ACC112 (cell line): ENCODE results near the gene EDN1.

Source experiments
- H2AFZ ChIP-seq: fragments of 200-600 bp; sonication (generic); one replicate; pipeline ENCODE4 v1.6.0; 2017; ENCODE audit warnings: antibody characterized with exemption, low read length; ENCODE audit not compliant: unreplicated experiment
- H3K27ac ChIP-seq: fragments of 200-600 bp; sonication (generic); 2 replicates; pipeline ENCODE4 v1.5.1; 2014; ENCODE audit warnings: low read depth, mild to moderate bottlenecking, antibody characterized with exemption, low read length, moderate library complexity
- H3K27me3 ChIP-seq: fragments of 200-600 bp; sonication (generic); 2 replicates; pipeline ENCODE4 v1.6.1; 2014; ENCODE audit warnings: mild to moderate bottlenecking, antibody characterized with exemption, low read length, moderate library complexity, mixed read lengths; ENCODE audit not compliant: insufficient read depth
- H3K36me3 ChIP-seq: fragments of 200-600 bp; sonication (generic); 2 replicates; pipeline ENCODE4 v1.6.1; 2016; ENCODE audit warnings: mild to moderate bottlenecking, antibody characterized with exemption, low read length, moderate library complexity, mixed read lengths; ENCODE audit not compliant: insufficient read depth
- H3K4me1 ChIP-seq: fragments of 200-600 bp; sonication (generic); one replicate; pipeline ENCODE4 v1.6.1; 2016; ENCODE audit warnings: low read length, mixed read lengths; ENCODE audit not compliant: insufficient read depth, unreplicated experiment, control insufficient read depth
- H3K4me3 ChIP-seq: fragments of 200-600 bp; sonication (generic); 2 replicates; pipeline ENCODE4 v1.5.1; 2014; ENCODE audit warnings: mild to moderate bottlenecking, low read depth, low read length
- H3K79me2 ChIP-seq: fragments of 200-600 bp; sonication (generic); one replicate; pipeline ENCODE4 v1.6.0; 2016; ENCODE audit warnings: low read length; ENCODE audit not compliant: control insufficient read depth, unreplicated experiment, insufficient read depth

The EDN1 gene

DNA sequence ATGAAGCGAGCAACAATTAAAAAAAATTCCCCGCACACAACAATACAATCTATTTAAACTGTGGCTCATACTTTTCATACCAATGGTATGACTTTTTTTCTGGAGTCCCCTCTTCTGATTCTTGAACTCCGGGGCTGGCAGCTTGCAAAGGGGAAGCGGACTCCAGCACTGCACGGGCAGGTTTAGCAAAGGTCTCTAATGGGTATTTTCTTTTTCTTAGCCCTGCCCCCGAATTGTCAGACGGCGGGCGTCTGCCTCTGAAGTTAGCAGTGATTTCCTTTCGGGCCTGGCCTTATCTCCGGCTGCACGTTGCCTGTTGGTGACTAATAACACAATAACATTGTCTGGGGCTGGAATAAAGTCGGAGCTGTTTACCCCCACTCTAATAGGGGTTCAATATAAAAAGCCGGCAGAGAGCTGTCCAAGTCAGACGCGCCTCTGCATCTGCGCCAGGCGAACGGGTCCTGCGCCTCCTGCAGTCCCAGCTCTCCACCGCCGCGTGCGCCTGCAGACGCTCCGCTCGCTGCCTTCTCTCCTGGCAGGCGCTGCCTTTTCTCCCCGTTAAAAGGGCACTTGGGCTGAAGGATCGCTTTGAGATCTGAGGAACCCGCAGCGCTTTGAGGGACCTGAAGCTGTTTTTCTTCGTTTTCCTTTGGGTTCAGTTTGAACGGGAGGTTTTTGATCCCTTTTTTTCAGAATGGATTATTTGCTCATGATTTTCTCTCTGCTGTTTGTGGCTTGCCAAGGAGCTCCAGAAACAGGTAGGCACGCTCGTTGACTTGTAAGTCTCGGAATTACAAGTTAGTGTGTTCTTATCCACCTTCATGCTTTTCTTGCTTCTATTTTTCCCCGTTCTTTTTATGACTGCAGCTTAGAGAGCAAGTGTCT lies at the start of gene EDN1:
TSS of gene EDN1 (plus strand) at position 429 of the 888 bp plus-strand sequence. CDS start at position 698, 269 bp downstream.
- no peaks in the 10 kb centered on the region for H3K27me3 ChIP-seq
- H3K36me3 ChIP-seq: no peaks in the 10 kb centered on the region
- peak within 1 kb of the TSS; percentile 71 for H3K4me3 ChIP-seq
- H2AFZ ChIP-seq: peak within 1 kb of the TSS; percentile 58
- H3K79me2 ChIP-seq: peaks cover 17% of the 10 kb centered on the region
- peaks cover 37% of the 10 kb centered on the region for H3K4me1 ChIP-seq
- peak within 1 kb of the TSS; percentile 47 for H3K27ac ChIP-seq

DNA sequence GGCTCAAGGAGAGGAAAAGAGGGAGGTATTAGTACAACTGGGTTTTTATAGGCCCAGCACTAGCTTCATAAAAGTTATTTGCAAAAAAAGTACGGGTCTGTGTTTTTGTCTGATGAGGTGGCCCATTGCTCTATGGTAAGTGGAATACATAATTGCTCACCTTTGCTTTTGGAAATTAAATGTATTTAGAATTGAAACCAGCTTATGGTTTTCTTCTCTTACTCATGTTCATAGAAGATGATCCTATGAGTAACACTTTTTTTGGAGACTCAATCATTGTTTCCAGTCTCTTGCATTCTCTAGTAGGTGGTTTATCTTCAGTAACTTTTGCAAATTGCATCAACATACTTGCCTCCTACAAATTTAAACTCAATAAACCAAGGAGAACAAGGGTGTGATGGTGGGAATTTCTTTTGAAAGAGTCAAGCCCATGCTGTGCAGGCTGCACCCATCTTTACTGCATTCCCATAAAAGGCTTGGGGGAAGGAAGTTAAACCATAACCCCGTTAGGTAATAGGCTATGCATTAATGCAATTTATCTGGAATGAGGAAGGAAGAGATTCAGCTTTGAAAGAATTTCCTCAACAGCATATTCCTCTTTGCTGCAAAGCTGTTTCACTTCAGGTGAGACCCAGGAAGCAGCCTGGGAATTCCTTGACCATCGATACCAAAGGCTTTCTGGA lies 48.5 kb upstream of the EDN1 start:
- no peak overlapping the region for H3K4me3 ChIP-seq
- no peaks in the 10 kb centered on the region for H3K27me3 ChIP-seq
- no peak overlapping the region for H3K27ac ChIP-seq
- no peaks in the 10 kb centered on the region for H3K79me2 ChIP-seq
- peaks cover 11% of the 10 kb centered on the region for H3K4me1 ChIP-seq
- no peaks in the 10 kb centered on the region for H3K36me3 ChIP-seq
- no peak overlapping the region for H2AFZ ChIP-seq

DNA sequence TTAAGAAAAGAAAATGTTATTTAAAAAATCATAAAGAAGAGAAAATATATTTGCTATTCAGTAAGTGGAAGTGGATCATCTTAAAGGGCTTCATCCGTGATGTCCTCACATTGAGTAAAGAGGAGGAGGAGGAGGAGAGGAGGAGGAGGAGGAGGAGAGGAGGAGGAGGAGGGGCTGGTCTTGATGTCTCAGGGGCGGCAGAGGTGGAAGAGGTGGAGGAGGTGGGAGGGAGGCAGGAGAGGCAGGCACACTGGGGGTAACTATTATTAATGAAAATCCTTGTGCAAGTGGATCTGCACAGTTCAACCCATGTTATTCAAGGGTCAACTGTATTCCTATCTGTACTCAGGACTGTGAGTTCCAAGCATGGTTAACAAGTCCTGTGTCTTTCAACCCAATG lies 47.0 kb upstream of the EDN1 start:
- H2AFZ ChIP-seq: no peak overlapping the region
- peaks cover 11% of the 10 kb centered on the region for H3K4me1 ChIP-seq
- no peaks in the 10 kb centered on the region for H3K36me3 ChIP-seq
- no peaks in the 10 kb centered on the region for H3K79me2 ChIP-seq
- H3K27me3 ChIP-seq: no peaks in the 10 kb centered on the region
- H3K27ac ChIP-seq: no peak overlapping the region
- H3K4me3 ChIP-seq: no peak overlapping the region

DNA sequence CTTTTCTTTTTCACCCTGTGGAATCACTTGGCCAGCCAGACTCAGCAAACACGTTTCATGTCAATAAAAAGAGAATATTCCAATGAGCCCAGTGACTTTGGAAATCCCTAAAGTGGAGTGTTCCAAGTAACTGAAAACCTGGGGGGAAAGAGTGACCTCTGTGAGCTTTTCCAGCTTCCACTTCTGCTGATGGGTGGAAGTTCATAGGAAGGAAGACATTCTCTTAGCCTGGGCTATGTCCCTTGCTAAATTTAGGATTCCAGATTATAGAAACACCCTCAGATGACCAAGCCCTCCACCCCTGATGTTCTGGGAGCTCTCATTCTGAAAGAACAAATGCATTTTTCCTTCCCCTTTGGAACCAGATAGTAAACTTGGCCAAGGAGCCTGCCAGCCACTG lies 44.8 kb upstream of the EDN1 start:
- H2AFZ ChIP-seq: no peak overlapping the region
- H3K4me1 ChIP-seq: peaks cover 11% of the 10 kb centered on the region
- no peak overlapping the region for H3K27ac ChIP-seq
- H3K4me3 ChIP-seq: no peak overlapping the region
- H3K27me3 ChIP-seq: no peaks in the 10 kb centered on the region
- no peaks in the 10 kb centered on the region for H3K36me3 ChIP-seq
- H3K79me2 ChIP-seq: no peaks in the 10 kb centered on the region

DNA sequence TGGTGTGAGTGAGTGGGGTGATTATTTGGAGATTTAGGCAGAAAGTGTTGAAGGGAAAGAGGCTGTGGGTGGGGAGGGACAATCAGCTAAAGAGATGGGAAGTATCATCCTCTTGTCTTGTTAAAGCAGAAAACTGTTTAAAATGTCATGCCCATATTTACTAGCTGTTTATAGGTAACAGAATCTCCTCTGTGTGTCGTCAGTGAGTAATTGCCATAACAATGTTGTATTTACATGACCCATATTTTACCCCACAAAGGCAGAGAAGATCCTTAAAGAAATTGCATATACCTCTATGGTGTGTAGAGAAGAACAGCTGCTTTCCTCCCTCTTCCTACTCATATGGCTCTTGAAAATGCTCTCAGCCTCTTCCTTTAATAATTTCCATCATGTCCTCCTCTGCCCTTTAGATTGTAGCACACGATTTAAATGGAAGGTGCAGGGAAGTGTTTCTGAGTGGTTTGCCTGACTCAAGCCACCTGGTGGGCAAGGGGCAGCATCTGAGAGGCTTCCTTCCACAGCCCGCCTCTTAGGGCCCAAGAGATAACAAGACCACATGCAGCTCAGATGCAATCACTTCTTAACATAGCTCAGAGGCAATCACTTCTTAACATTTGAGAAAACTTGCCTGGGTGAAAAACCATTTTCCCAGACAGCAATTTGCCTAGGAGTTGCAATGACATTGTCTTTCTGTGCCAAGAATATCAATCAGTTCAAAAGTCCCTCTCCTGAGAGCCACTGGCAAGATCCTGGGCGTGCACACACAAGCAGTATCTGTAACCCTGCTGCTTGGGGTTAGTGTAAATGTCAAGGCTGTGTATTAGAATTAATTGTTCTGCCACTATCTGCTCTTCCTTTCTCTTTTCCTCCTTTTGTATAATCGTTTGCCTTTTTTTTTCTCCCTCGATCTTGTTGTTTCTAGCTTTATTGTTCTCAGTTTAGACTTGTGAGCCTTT lies 44.1 kb upstream of the EDN1 start:
- H3K4me3 ChIP-seq: no peak overlapping the region
- no peak overlapping the region for H3K27ac ChIP-seq
- no peaks in the 10 kb centered on the region for H3K79me2 ChIP-seq
- H3K27me3 ChIP-seq: no peaks in the 10 kb centered on the region
- H2AFZ ChIP-seq: no peak overlapping the region
- peaks cover 11% of the 10 kb centered on the region for H3K4me1 ChIP-seq
- no peaks in the 10 kb centered on the region for H3K36me3 ChIP-seq

DNA sequence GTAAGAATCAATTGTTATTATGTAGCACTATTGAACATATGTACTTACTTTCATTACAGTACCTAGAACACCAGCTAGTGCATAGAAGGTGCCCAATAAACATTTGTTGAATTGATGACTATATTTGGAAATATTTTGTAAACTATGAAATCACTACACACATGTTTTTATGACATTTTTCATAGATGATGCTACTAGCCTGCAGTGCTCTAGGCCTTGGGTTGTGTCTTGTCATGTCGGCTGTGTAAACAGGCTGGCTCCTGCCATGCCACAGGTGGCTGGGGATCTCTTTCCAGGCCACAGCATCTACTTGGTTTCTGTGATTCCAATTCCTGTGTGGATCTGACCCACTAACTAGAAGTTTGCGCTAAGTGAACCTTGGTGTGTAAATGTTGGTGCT lies 43.3 kb upstream of the EDN1 start:
- Histone ChIP-seq H3K79me2 (no peaks in the 10 kb centered on the region), H3K36me3 (no peaks in the 10 kb centered on the region), H3K27ac (no peak overlapping the region), H2AFZ (no peak overlapping the region), H3K4me1 (peaks cover 11% of the 10 kb centered on the region), H3K4me3 (no peak overlapping the region), H3K27me3 (no peaks in the 10 kb centered on the region)

DNA sequence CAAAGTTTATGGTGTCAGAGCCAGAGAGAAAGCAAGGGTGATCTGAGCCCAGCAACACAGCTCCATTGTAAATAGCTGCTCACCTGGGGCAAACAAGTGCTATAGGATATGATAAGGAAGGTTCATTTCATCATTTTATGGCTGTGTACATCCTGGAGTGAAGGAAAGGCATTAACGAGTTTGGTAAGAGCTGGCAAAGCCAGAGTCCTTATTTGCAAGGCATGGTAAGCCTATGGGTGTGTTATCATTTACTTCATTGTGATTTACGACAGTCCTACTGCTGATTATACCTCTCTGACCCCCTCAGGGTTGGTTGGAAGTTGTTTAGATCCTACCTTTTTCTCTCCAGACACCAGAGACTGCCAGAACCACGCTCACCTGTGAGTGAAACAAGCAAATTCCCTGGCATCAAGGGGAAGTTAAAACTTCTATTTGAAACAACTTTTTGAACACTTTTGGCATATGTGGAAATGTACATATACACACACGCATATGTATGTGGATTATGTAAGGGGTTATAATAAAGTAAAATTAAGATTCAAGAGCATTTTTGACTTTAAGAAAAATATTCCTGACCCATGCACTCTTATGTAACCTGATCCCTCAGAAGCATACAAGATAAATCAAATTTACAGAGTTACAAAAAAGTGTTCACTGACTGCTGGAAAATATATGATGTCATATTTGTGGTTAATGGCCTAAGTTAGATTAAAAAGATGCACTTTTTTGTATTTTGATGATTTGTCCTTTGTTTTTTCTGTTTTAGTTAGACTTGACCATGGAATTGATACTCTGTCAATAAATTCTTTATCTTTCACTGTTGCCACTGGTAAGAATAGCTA lies 40.4 kb upstream of the EDN1 start:
- no peak overlapping the region for H2AFZ ChIP-seq
- no peaks in the 10 kb centered on the region for H3K27me3 ChIP-seq
- H3K4me1 ChIP-seq: peaks cover 11% of the 10 kb centered on the region
- no peaks in the 10 kb centered on the region for H3K79me2 ChIP-seq
- no peaks in the 10 kb centered on the region for H3K36me3 ChIP-seq
- no peak overlapping the region for H3K27ac ChIP-seq
- no peak overlapping the region for H3K4me3 ChIP-seq

DNA sequence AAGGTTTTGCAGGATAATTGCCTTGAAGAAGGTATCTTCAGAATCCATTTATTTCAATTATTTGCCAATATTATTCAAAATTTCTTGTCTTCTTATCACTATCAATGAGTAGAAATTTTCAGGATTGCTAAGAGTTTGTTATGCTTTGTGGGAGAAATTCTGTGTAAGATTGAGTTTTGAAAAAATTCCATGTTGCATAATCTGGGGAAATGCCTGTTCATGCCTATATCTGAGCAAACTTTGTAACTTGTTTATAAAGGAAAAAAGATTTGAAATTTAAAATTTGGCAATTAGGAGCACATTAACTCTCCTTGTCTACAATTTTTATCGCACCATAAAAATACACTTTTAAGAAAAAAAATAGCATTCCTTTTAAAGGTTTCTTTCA lies 39.8 kb upstream of the EDN1 start:
- H3K36me3 ChIP-seq: no peaks in the 10 kb centered on the region
- H3K27me3 ChIP-seq: no peaks in the 10 kb centered on the region
- H3K4me1 ChIP-seq: peaks cover 10% of the 10 kb centered on the region
- no peak overlapping the region for H2AFZ ChIP-seq
- H3K79me2 ChIP-seq: no peaks in the 10 kb centered on the region
- H3K27ac ChIP-seq: no peak overlapping the region
- H3K4me3 ChIP-seq: no peak overlapping the region

DNA sequence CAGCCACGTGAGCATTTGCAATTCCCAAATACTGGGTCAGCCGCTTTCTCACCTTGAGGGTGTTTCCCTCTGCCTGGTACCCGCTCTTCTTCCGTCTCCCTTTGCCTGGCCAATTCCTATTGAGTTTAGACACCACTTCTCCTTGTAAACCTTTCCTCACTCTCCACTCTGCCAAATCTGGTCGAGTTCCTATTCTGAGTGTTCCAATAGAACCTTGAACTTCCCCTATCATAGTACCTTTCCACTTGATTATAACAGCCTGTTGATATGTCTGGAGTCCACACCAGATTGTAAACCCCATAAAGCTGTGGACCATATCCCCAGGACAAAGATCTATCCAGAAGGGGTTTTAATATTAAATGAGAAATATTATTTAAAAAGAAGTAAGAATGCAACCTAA lies 36.0 kb upstream of the EDN1 start:
- Histone ChIP-seq H3K36me3 (no peaks in the 10 kb centered on the region), H3K4me1 (no peaks in the 10 kb centered on the region), H3K4me3 (no peak overlapping the region), H3K27me3 (no peaks in the 10 kb centered on the region), H2AFZ (no peak overlapping the region), H3K79me2 (no peaks in the 10 kb centered on the region), H3K27ac (no peak overlapping the region)

DNA sequence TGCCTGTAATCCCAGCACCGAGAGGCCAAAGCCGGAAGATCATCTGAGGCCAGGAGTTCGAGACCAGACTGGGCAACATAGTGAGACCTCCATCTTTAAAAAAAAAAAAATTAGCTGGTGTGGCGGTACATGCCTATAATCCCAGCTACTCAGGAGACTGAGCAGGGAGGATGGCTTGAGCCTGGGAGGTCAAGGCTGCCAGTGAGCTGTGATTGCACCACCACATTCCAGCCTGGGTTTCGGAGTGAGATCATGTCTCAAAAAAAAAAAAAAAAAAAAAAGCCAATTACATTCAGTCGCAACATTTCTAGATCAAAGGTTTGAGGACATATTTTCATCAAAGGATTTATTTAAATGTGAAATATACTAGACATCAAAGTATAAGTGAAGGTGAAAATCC lies 32.0 kb upstream of the EDN1 start:
- no peak overlapping the region for H2AFZ ChIP-seq

More for the DNA sequence above, 32.0 kb upstream of the EDN1 start:
- Histone ChIP-seq H3K79me2 (no peaks in the 10 kb centered on the region), H3K27me3 (no peaks in the 10 kb centered on the region), H3K4me3 (no peak overlapping the region), H3K27ac (no peak overlapping the region), H3K36me3 (no peaks in the 10 kb centered on the region), H3K4me1 (no peaks in the 10 kb centered on the region)
